SK-N-SH (cell line): ENCODE measurements around the gene RASGEF1C. TPM values are rescaled to one million over a fixed set of nuclear protein-coding genes. Genes with fewer than 3 reads are reported as not detected.

ENCODE experiments used
- CTCF ChIA-PET: fragments of 300-600, 350-600 bp; formaldehyde crosslinking; extraction: SDS; loops from one replicate; lab custom pipeline; 2021; lab: Yijun Ruan, JAX
- POLR2A ChIA-PET: fragments of 350-600 bp; sonication (Branson Sonifier 250); formaldehyde crosslinking; extraction: SDS; loops from one replicate; lab custom pipeline; 2020; ENCODE audit warnings: antibody characterized with exemption, inconsistent platforms; lab: Yijun Ruan, JAX
- DNase-seq: peaks from one replicate; pipeline ENCODE4 v3.0.0; 2012
- H2AFZ ChIP-seq: fragments of 200-600 bp; sonication (generic); 2 replicates; pipeline ENCODE4 v1.8.1; 2016; ENCODE audit warnings: antibody characterized with exemption, mild to moderate bottlenecking, low read depth
- H3F3A ChIP-seq: fragments of 200-600 bp; sonication (generic); replicated peaks from 2 replicates; pipeline ENCODE3; 2016; ENCODE audit warnings: antibody characterized with exemption, mild to moderate bottlenecking; ENCODE audit not compliant: insufficient read depth
- H3K27ac ChIP-seq, 2 experiments: fragments of 200-500 bp in 1 of 2; fragments of 200-600 bp in 1 of 2; sonication (Bioruptor generic) in 1 of 2; sonication (generic), shearing (Covaris generic) in 1 of 2; 2 replicates each; pipeline versions ENCODE4 v1.5.1 to v1.6.1; 2014 to 2016; ENCODE audit warnings: low read depth in 2 of 2, inconsistent platforms in 1 of 2, low read length in 1 of 2, mild to moderate bottlenecking in 1 of 2, mixed read lengths in 1 of 2
- H3K27me3 ChIP-seq: fragments of 200-600 bp; sonication (generic), shearing (Covaris generic); 2 replicates; pipeline ENCODE4 v1.6.1; 2016; ENCODE audit warnings: mixed run types; ENCODE audit not compliant: insufficient read depth
- H3K36me3 ChIP-seq, 2 experiments: fragments of 200-500 bp in 1 of 2; fragments of 200-600 bp in 1 of 2; sonication (Bioruptor generic) in 1 of 2; sonication (generic) in 1 of 2; replicated peaks in 1 of 2; 2 replicates each; pipeline versions ENCODE3 to v1.5.1; 2014 to 2016; ENCODE audit warnings: low read length in 1 of 2, mild to moderate bottlenecking in 1 of 2; ENCODE audit not compliant: insufficient read depth in 2 of 2, control insufficient read depth in 1 of 2
- H3K4me1 ChIP-seq, 2 experiments: fragments of 200-500 bp in 1 of 2; fragments of 200-600 bp in 1 of 2; sonication (Bioruptor generic) in 1 of 2; sonication (generic), shearing (Covaris generic) in 1 of 2; 2 replicates each; pipeline versions ENCODE4 v1.5.1 to v1.6.1; 2014 to 2016; ENCODE audit warnings: low read depth in 1 of 2, low read length in 1 of 2, mixed run types in 1 of 2; ENCODE audit not compliant: insufficient read depth in 2 of 2, control insufficient read depth in 1 of 2
- H3K4me2 ChIP-seq: fragments of 200-600 bp; sonication (generic), shearing (Covaris generic); 2 replicates; pipeline ENCODE4 v1.6.1; 2017; ENCODE audit warnings: mixed run types
- H3K4me3 ChIP-seq, 2 experiments: fragments of 200-500 bp in 1 of 2; fragments of 200-600 bp in 1 of 2; sonication (Bioruptor generic) in 1 of 2; sonication (generic), shearing (Covaris generic) in 1 of 2; 2 replicates each; pipeline versions ENCODE4 v1.5.1 to v1.8.1; 2014 to 2016; ENCODE audit warnings: low read depth in 2 of 2, inconsistent platforms in 1 of 2, low read length in 1 of 2, mild to moderate bottlenecking in 1 of 2, mixed read lengths in 1 of 2, moderate library complexity in 1 of 2
- H3K79me2 ChIP-seq: fragments of 200-600 bp; sonication (generic); 2 replicates; pipeline ENCODE4 v1.8.1; 2017; ENCODE audit warnings: mild to moderate bottlenecking; ENCODE audit not compliant: insufficient read depth
- H3K9ac ChIP-seq: fragments of 200-600 bp; sonication (generic); 2 replicates; pipeline ENCODE4 v1.6.1; 2017; ENCODE audit warnings: mixed run types
- H3K9me2 ChIP-seq: fragments of 200-600 bp; sonication (generic); 2 replicates; pipeline ENCODE4 v1.6.1; 2017; ENCODE audit warnings: mixed run types
- H3K9me3 ChIP-seq: fragments of 200-600 bp; sonication (generic); 2 replicates; pipeline ENCODE4 v1.6.1; 2017; ENCODE audit warnings: mixed run types, mild to moderate bottlenecking, moderate library complexity
- H4K20me1 ChIP-seq: fragments of 200-600 bp; sonication (generic); 2 replicates; pipeline ENCODE4 v1.6.1; 2017; ENCODE audit warnings: mild to moderate bottlenecking, mixed run types; ENCODE audit not compliant: insufficient read depth
- FOXM1 ChIP-seq: IDR thresholded peaks from 2 replicates; pipeline ENCODE4 v1.4.0; 2012; ENCODE audit warnings: low read depth, mild to moderate bottlenecking
- MEF2A ChIP-seq: IDR thresholded peaks from 2 replicates; pipeline ENCODE4 v1.4.0; 2012; ENCODE audit warnings: low read depth, borderline replicate concordance
- MXI1 ChIP-seq: IDR thresholded peaks from 2 replicates; pipeline ENCODE4 v1.6.1; 2012; ENCODE audit warnings: mild to moderate bottlenecking, low read depth, low read length, improper control_type of control experiment
- NFIC ChIP-seq: IDR thresholded peaks from 2 replicates; pipeline ENCODE4 v1.4.0; 2012; ENCODE audit warnings: borderline replicate concordance
- RCOR1 ChIP-seq: fragments of 150-350 bp; IDR thresholded peaks from 2 replicates; pipeline ENCODE4 v1.6.1; 2017; ENCODE audit warnings: antibody characterized with exemption, low read length
- RFX5 ChIP-seq: IDR thresholded peaks from 2 replicates; pipeline ENCODE4 v1.6.1; 2012; ENCODE audit warnings: mild to moderate bottlenecking, improper control_type of control experiment, low read length
- SIN3A ChIP-seq: IDR thresholded peaks from 2 replicates; pipeline ENCODE4 v1.6.1; 2012; ENCODE audit warnings: low read depth, mild to moderate bottlenecking, low read length, moderate library complexity, borderline replicate concordance
- TAF1 ChIP-seq: IDR thresholded peaks from 2 replicates; pipeline ENCODE4 v1.6.1; 2012; ENCODE audit warnings: low read depth, mild to moderate bottlenecking, low read length, moderate library complexity, borderline replicate concordance
- TCF12 ChIP-seq: IDR thresholded peaks from 2 replicates; pipeline ENCODE4 v1.4.0; 2012
- TEAD4 ChIP-seq: IDR thresholded peaks from 2 replicates; pipeline ENCODE4 v1.4.0; 2012; ENCODE audit warnings: mild to moderate bottlenecking, borderline replicate concordance; ENCODE audit not compliant: insufficient read depth
- WGBS: methylation state at CpG from one replicate; pipeline ENCODE4 v1.1.6; 2017; ENCODE audit warnings: low lambda C conversion rate; 5-methylcytosine and 5-hydroxymethylcytosine counted together
- polyA plus RNA-seq, 3 experiments: library from polyadenylated mRNA; depleted of rRNA; stranded (reverse); fragments of >200 nt; gene quantifications; 2 replicates each; pipeline ENCODE4 v1.2.3, GENCODE V29; 2012
- TF ChIP-seq, protein P1 (sequence below): IDR thresholded peaks from 2 replicates; pipeline ENCODE4; 2012

Gene RASGEF1C
- polyA plus RNA-seq, 1 of the 3 experiments (the other 2 are of a cell fraction): not detected

GRCh38 chr5:180176191-180176590 is 32.8 kb downstream of the RASGEF1C start (continued):
- no peak for TF ChIP-seq SIN3A

DNA sequence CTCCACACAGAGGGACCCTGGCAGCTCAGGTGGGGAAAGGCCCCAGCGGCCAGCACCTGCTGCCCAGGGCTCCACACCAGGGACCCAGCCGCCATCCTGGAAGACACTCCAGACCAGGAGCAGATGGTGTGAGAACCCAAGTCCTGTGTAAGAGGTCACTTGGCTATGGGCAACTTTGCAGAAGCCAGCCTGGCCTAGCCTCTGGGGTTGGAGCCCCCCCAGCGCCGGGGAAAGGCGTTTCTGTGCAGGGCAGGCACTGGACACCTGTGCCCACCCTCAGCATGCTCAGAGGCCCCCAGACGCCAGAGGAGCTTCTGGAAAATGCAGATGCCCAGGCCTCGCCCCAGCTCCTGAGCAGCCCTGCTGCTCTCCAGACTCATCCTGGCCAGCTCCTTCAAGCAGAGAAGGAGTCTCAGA is 34.0 kb downstream of the RASGEF1C start:
- POLR2A ChIA-PET: no interaction called here
- no peak overlapping the region for H3K4me2 ChIP-seq
- H4K20me1 ChIP-seq: no peaks in the 10 kb centered on the region
- no peaks in the 10 kb centered on the region for H3K9me2 ChIP-seq
- no peaks in the 10 kb centered on the region for H3K79me2 ChIP-seq
- WGBS: 38% methylated on average over 2 of the region's 7 CpGs
- no peak for DNase-seq
- no peaks in the 10 kb centered on the region for H3K27me3 ChIP-seq
- H3F3A ChIP-seq: no peaks in the 10 kb centered on the region
- no peaks in the 10 kb centered on the region for H3K36me3 ChIP-seq
- H3K4me1 ChIP-seq: peaks cover 0 to 31% of the 10 kb centered on the region in 2 experiments; a peak in 1 of 4 replicates
- no peak overlapping the region for H3K9ac ChIP-seq
- H3K27ac ChIP-seq: no peak overlapping the region
- no peak overlapping the region for H2AFZ ChIP-seq
- H3K4me3 ChIP-seq: no peak overlapping the region
- TF ChIP-seq RCOR1: no peak
- no peak for TF ChIP-seq FOXM1
- TF ChIP-seq TCF12: no peak
- TF ChIP-seq TAF1: no peak
- no peak for TF ChIP-seq MEF2A
- TF ChIP-seq MXI1: no peak
- no peak for TF ChIP-seq TEAD4
- no peak for TF ChIP-seq RFX5
- TF ChIP-seq, protein P1, sequence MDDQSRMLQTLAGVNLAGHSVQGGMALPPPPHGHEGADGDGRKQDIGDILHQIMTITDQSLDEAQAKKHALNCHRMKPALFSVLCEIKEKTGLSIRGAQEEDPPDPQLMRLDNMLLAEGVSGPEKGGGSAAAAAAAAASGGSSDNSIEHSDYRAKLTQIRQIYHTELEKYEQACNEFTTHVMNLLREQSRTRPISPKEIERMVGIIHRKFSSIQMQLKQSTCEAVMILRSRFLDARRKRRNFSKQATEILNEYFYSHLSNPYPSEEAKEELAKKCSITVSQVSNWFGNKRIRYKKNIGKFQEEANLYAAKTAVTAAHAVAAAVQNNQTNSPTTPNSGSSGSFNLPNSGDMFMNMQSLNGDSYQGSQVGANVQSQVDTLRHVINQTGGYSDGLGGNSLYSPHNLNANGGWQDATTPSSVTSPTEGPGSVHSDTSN: no peak
- CTCF ChIA-PET: no interaction called here
- H3K9me3 ChIP-seq: no peaks in the 10 kb centered on the region

DNA sequence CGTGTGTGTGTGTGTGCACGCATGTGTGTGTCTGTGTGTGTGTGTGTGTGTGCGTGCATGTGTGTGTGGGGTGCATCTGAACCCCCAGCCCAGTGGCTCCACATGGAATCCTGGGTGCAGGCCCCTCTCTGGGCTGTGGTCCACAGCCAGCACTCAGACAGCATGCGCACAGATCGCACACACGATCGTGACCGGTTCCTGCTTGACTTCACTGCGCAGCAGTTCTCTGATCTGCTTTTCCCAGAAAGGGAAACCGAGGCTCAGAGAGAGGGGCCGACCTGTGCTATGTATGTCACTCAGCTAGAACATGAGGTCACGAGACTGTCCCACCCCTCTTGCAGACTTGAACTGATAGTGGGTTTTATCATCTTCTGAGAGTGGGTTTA is 34.4 kb downstream of the RASGEF1C start:
- no peaks in the 10 kb centered on the region for H3K79me2 ChIP-seq
- POLR2A ChIA-PET: no interaction called here
- no peak overlapping the region for H3K27ac ChIP-seq
- CTCF ChIA-PET: no interaction called here
- DNase-seq: no peak
- no peaks in the 10 kb centered on the region for H3K9me3 ChIP-seq
- TF ChIP-seq NFIC: no peak
- no peaks in the 10 kb centered on the region for H3K9me2 ChIP-seq
- no peaks in the 10 kb centered on the region for H3K27me3 ChIP-seq
- H3K4me2 ChIP-seq: no peak overlapping the region
- H3F3A ChIP-seq: no peaks in the 10 kb centered on the region
- no peak overlapping the region for H3K4me3 ChIP-seq
- H4K20me1 ChIP-seq: no peaks in the 10 kb centered on the region
- peaks cover 0 to 28% of the 10 kb centered on the region in 2 experiments; a peak in 1 of 4 replicates for H3K4me1 ChIP-seq
- H3K9ac ChIP-seq: no peak overlapping the region
- H3K36me3 ChIP-seq: no peaks in the 10 kb centered on the region
- no peak overlapping the region for H2AFZ ChIP-seq
- 0% methylated on average over 1 of the region's 12 CpGs for WGBS
